ENCODE measurements around the gene PSMB7.
A peak's percentile ranks its signal among the peaks of the same experiment; 100 is the strongest.

The PSMB7 gene

DNA sequence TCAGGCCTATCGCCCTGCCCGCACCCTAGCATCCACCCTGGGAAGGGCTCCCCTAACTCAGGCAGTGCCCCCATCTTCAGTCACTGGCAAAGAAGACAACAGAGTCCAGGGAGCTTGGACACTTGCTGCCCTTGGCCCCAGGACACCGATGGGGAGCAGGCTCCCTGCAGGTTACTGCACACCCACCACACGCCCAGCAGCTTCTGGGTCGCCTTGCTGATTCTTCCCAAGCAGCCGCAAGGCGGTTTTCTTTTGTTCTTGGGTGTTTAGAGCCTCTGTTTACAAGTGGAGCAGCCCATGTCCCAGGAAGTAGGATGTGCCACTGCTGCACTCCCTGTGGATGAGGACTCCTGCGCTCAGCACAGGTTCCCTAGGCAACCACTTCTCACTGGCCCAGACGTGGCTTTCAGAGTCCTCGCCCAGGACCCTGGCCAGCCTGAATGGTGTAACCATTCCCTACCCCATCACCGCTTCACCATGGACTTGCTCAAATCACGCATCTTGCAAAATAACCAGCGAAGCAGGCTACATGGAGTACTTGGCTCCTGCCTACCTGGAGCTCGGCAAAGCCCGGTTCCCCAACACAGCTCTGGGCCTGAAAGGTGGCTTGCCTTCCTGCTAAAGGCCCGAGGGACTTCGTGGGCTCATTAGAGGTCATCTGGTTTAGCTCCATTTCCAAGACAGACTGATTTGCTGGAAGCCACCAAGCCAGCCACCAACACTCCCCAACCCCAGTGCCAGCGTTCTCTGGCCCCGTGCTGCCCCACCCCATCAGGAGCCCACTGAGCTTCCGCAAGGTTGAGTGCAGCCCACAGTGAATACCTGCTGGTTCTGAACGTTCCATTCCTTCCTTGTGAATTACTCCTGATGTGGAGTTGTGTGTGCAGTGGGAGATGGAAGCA, 60.0 kb downstream of the PSMB7 start:
- TF ChIP-seq, protein P1, sequence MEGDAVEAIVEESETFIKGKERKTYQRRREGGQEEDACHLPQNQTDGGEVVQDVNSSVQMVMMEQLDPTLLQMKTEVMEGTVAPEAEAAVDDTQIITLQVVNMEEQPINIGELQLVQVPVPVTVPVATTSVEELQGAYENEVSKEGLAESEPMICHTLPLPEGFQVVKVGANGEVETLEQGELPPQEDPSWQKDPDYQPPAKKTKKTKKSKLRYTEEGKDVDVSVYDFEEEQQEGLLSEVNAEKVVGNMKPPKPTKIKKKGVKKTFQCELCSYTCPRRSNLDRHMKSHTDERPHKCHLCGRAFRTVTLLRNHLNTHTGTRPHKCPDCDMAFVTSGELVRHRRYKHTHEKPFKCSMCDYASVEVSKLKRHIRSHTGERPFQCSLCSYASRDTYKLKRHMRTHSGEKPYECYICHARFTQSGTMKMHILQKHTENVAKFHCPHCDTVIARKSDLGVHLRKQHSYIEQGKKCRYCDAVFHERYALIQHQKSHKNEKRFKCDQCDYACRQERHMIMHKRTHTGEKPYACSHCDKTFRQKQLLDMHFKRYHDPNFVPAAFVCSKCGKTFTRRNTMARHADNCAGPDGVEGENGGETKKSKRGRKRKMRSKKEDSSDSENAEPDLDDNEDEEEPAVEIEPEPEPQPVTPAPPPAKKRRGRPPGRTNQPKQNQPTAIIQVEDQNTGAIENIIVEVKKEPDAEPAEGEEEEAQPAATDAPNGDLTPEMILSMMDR (IDR thresholded peaks at IDR 0.05; ENCODE audit: low read depth, low read length, missing control alignments): no peak
- H3K4me3 ChIP-seq (replicated peaks; ENCODE audit: low read depth, low read length): no peak overlapping the region
- DNase-seq (ENCODE audit: extremely low read depth, low read depth): no peak

DNA sequence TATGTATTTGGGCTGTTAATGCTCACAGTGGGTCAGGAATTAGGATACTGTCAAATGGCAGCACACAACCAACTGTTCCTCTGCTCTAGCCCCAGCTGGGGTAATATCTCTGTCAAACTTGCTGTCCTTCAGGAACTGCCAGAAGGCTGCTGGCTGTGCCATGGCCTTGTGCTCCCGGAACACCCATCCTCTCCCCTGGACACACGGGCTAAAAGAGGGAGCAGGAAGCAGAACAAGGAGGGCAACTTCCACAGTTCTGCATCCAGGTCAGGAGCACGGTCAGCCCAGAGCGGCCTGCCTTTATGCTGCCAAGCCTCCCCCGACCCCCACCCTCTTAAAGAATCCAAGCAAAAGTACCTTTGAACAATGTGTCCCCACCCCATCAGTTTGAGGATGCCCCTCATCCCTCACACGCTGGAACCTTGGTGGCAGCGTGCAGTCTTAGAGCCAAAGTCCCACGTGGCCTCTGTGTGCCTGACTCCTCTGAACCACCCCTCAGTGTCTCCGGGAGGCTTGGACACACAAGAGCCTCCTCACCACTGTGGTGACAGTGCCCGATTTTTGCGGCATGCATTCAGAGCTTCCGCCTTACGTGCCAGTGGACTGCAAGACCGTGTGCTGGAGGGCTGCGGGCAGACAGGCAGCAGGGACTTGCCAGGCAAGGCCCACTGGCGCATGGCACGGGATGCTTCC, 60.8 kb downstream of the PSMB7 start:
- TF ChIP-seq, protein P1 (IDR thresholded peaks at IDR 0.05; ENCODE audit: low read depth, low read length, missing control alignments): no peak
- DNase-seq (ENCODE audit: extremely low read depth, low read depth): no peak

DNA sequence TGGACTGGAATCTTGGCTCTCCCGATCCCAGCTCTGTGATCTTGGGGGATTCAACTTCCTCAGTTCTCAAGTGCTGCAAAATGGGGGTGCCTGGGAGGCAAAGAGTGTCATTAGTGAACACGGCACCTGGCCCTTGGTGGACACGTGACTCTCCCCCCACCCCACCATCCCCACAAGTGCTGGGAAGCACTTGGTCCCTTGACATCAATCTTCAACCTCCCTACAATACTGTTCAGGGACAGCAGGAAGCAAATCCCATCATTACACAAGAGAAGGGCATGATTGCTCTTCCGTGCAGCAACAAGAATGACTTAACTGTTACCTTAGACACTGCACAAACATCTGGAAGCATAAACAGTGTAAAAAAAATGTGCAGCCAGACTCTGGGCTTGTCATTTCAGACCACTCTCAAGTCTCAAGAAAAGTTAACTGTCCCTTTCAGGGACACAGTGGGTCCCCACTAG, 61.4 kb downstream of the PSMB7 start:
- H3K4me3 ChIP-seq (replicated peaks; ENCODE audit: low read depth, low read length): no peak overlapping the region
- TF ChIP-seq, protein P1 (IDR thresholded peaks at IDR 0.05; ENCODE audit: low read depth, low read length, missing control alignments): no peak
- peak; percentile 12 for DNase-seq (ENCODE audit: extremely low read depth, low read depth)

More for the DNA sequence above, 60.8 kb downstream of the PSMB7 start:
- no peak overlapping the region for H3K4me3 ChIP-seq (replicated peaks; ENCODE audit: low read depth, low read length)

DNA sequence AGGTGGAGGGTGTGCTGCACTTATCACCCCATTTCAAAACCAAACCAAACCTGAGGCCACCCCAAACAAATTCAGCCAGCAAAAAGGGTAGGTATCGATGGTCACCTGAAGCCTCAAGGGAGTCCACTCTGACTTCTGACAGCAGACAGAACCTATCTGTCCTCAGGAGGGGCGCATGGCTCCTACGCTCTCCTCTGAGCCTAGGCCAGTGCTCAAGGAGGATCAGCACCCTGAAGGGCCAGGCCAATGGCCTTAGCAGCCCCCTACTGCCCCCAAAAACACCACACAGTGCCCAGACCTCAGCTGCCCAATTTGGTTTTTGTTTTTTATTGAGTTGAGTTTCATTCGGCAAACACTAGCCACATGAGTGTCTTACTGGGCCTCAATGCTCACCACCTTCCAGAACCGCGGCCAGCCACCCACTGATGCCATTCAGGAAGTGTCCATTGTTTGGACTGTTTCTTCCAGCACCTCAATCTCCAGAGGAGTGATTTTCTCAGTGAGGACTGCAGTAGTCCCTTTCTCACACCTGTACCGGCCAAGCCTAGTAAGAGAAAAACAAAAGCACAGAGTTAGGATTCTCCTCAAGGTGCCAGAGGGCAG, 62.0 kb downstream of the PSMB7 start:
- no peak for DNase-seq (ENCODE audit: extremely low read depth, low read depth)
- no peak overlapping the region for H3K4me3 ChIP-seq (replicated peaks; ENCODE audit: low read depth, low read length)
- TF ChIP-seq, protein P1 (IDR thresholded peaks at IDR 0.05; ENCODE audit: low read depth, low read length, missing control alignments): no peak

DNA sequence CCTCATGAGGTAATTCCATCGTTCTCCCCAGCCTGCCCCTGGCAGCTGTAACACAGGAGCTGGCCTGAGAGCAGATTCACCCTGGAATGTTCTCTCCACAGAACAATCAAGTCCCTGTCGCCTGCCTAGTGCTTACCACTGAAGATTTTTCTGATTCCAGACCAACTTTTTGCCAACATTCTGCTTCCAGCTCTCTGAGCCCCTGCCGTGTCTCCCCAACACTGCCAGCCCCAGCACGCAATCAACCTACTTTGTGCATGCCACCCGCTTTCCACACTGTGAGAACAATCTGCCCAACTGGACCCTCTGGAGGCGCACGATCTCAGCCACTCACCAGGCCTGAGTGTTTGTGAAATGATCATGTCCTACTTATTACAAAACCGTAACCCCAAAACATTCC, 62.6 kb downstream of the PSMB7 start:
- DNase-seq (ENCODE audit: extremely low read depth, low read depth): no peak
- TF ChIP-seq, protein P1 (IDR thresholded peaks at IDR 0.05; ENCODE audit: low read depth, low read length, missing control alignments): no peak

DNA sequence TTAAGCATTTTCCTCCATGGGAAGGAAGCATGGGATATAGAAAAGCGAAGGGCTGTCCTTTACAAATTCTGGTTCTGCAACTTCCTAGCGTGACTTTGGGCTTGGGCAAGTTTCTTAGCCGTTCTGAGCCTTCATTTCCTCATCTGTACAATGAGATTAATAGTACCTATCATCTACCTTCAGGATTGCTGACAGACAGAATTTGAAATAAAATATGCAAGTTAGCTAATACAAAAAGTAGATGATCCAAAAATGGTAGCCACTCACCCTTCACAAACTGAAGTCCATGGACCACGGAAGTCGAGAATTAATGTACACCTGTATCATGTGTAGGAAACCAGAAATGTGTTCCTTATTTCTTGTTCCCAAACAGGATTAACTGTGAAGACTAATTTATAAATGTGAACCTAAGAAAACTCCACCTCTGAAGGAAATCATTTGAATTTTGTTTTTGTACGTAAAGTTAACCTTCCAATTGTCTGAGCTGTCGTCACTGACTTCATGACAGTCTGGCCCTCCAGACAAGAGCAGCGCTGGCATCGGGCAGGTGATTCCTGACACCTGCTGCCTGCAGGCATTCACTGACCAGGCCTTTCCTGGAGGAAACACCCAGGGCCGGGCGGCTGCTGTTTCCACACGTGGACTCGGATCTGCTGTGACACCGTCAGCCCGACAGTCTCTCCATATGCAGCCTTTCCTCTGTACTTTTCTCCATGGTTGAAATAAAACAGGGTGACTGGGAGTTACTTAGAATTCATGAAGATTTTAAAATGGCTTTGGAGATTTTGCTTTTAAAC, 63.4 kb downstream of the PSMB7 start:
- TF ChIP-seq, protein P1 (IDR thresholded peaks at IDR 0.05; ENCODE audit: low read depth, low read length, missing control alignments): no peak
- DNase-seq (ENCODE audit: extremely low read depth, low read depth): no peak
- H3K4me3 ChIP-seq (replicated peaks; ENCODE audit: low read depth, low read length): no peak overlapping the region

More for the DNA sequence above, 62.6 kb downstream of the PSMB7 start:
- no peak overlapping the region for H3K4me3 ChIP-seq (replicated peaks; ENCODE audit: low read depth, low read length)
